ACC112 (cell line): Measurements from ENCODE around the gene RAI2.

ENCODE experiments used
- H2AFZ ChIP-seq: fragments of 200-600 bp; sonication (generic); one replicate; pipeline ENCODE4 v1.6.0; 2017; ENCODE audit warnings: antibody characterized with exemption, low read length; ENCODE audit not compliant: unreplicated experiment
- H3K27ac ChIP-seq: fragments of 200-600 bp; sonication (generic); 2 replicates; pipeline ENCODE4 v1.5.1; 2014; ENCODE audit warnings: low read depth, mild to moderate bottlenecking, antibody characterized with exemption, low read length, moderate library complexity
- H3K27me3 ChIP-seq: fragments of 200-600 bp; sonication (generic); 2 replicates; pipeline ENCODE4 v1.6.1; 2014; ENCODE audit warnings: mild to moderate bottlenecking, antibody characterized with exemption, low read length, moderate library complexity, mixed read lengths; ENCODE audit not compliant: insufficient read depth
- H3K36me3 ChIP-seq: fragments of 200-600 bp; sonication (generic); 2 replicates; pipeline ENCODE4 v1.6.1; 2016; ENCODE audit warnings: mild to moderate bottlenecking, antibody characterized with exemption, low read length, moderate library complexity, mixed read lengths; ENCODE audit not compliant: insufficient read depth
- H3K4me1 ChIP-seq: fragments of 200-600 bp; sonication (generic); one replicate; pipeline ENCODE4 v1.6.1; 2016; ENCODE audit warnings: low read length, mixed read lengths; ENCODE audit not compliant: insufficient read depth, unreplicated experiment, control insufficient read depth
- H3K4me3 ChIP-seq: fragments of 200-600 bp; sonication (generic); 2 replicates; pipeline ENCODE4 v1.5.1; 2014; ENCODE audit warnings: mild to moderate bottlenecking, low read depth, low read length
- H3K79me2 ChIP-seq: fragments of 200-600 bp; sonication (generic); one replicate; pipeline ENCODE4 v1.6.0; 2016; ENCODE audit warnings: low read length; ENCODE audit not compliant: control insufficient read depth, unreplicated experiment, insufficient read depth

The RAI2 gene

GRCh38 chrX:17812763-17813162, 48.3 kb downstream of the RAI2 start:
- H3K4me1 ChIP-seq = peaks cover 45% of the 10 kb centered on the region
- H3K79me2 ChIP-seq = peaks cover 4% of the 10 kb centered on the region
- no peak overlapping the region for H3K27ac ChIP-seq
- H3K27me3 ChIP-seq = no peaks in the 10 kb centered on the region
- H2AFZ ChIP-seq = no peak overlapping the region
- H3K4me3 ChIP-seq = no peak overlapping the region
- no peaks in the 10 kb centered on the region for H3K36me3 ChIP-seq

GRCh38 chrX:17809984-17810383, 51.1 kb downstream of the RAI2 start:
- peaks cover 4% of the 10 kb centered on the region for H3K79me2 ChIP-seq
- no peaks in the 10 kb centered on the region for H3K27me3 ChIP-seq
- H3K4me3 ChIP-seq = no peak overlapping the region
- H3K4me1 ChIP-seq = peaks cover 20% of the 10 kb centered on the region
- no peaks in the 10 kb centered on the region for H3K36me3 ChIP-seq
- no peak overlapping the region for H2AFZ ChIP-seq
- no peak overlapping the region for H3K27ac ChIP-seq

GRCh38 chrX:17809273-17809672, 51.8 kb downstream of the RAI2 start:
- Histone ChIP-seq H2AFZ (no peak overlapping the region), H3K27ac (no peak overlapping the region), H3K27me3 (no peaks in the 10 kb centered on the region), H3K36me3 (no peaks in the 10 kb centered on the region), H3K4me3 (no peak overlapping the region), H3K4me1 (peaks cover 14% of the 10 kb centered on the region), H3K79me2 (peaks cover 4% of the 10 kb centered on the region)

- Histone ChIP-seq H3K27me3 (no peaks in the 10 kb centered on the region), H3K36me3 (no peaks in the 10 kb centered on the region)
Measured at GRCh38 chrX:17805120-17805519, 56.0 kb downstream of the RAI2 start.

GRCh38 chrX:17803449-17803848, 57.6 kb downstream of the RAI2 start:
- no peaks in the 10 kb centered on the region for H3K79me2 ChIP-seq
- no peaks in the 10 kb centered on the region for H3K4me1 ChIP-seq
- no peaks in the 10 kb centered on the region for H3K27me3 ChIP-seq
- H3K4me3 ChIP-seq = no peak overlapping the region
- H2AFZ ChIP-seq = no peak overlapping the region
- H3K27ac ChIP-seq = no peak overlapping the region
- H3K36me3 ChIP-seq = no peaks in the 10 kb centered on the region

More at GRCh38 chrX:17805120-17805519, 56.0 kb downstream of the RAI2 start:
- H3K4me1 ChIP-seq = no peaks in the 10 kb centered on the region
- H3K27ac ChIP-seq = no peak overlapping the region
- no peak overlapping the region for H2AFZ ChIP-seq
- no peaks in the 10 kb centered on the region for H3K79me2 ChIP-seq
- no peak overlapping the region for H3K4me3 ChIP-seq

GRCh38 chrX:17802756-17803155, 58.3 kb downstream of the RAI2 start:
- no peak overlapping the region for H3K27ac ChIP-seq
- H3K36me3 ChIP-seq = no peaks in the 10 kb centered on the region
- H3K79me2 ChIP-seq = no peaks in the 10 kb centered on the region
- H3K4me3 ChIP-seq = no peak overlapping the region
- H3K4me1 ChIP-seq = no peaks in the 10 kb centered on the region
- no peaks in the 10 kb centered on the region for H3K27me3 ChIP-seq
- H2AFZ ChIP-seq = no peak overlapping the region

- no peaks in the 10 kb centered on the region for H3K36me3 ChIP-seq
- no peaks in the 10 kb centered on the region for H3K4me1 ChIP-seq
- no peaks in the 10 kb centered on the region for H3K27me3 ChIP-seq
- no peaks in the 10 kb centered on the region for H3K79me2 ChIP-seq
- no peak overlapping the region for H2AFZ ChIP-seq
- H3K4me3 ChIP-seq = no peak overlapping the region
- H3K27ac ChIP-seq = no peak overlapping the region
Measured at GRCh38 chrX:17801431-17801830, 59.7 kb downstream of the RAI2 start.

- Histone ChIP-seq H3K4me3 (no peak overlapping the region), H3K36me3 (no peaks in the 10 kb centered on the region), H3K79me2 (no peaks in the 10 kb centered on the region), H2AFZ (no peak overlapping the region), H3K4me1 (no peaks in the 10 kb centered on the region), H3K27ac (no peak overlapping the region), H3K27me3 (no peaks in the 10 kb centered on the region)
Measured at GRCh38 chrX:17798921-17799320, 62.2 kb downstream of the RAI2 start.

GRCh38 chrX:17792826-17793225, 68.3 kb downstream of the RAI2 start:
- no peaks in the 10 kb centered on the region for H3K36me3 ChIP-seq
- no peaks in the 10 kb centered on the region for H3K79me2 ChIP-seq
- no peaks in the 10 kb centered on the region for H3K27me3 ChIP-seq
- no peak overlapping the region for H3K27ac ChIP-seq
- no peaks in the 10 kb centered on the region for H3K4me1 ChIP-seq
- no peak overlapping the region for H2AFZ ChIP-seq
- no peak overlapping the region for H3K4me3 ChIP-seq

- H3K36me3 ChIP-seq = no peaks in the 10 kb centered on the region
- no peak overlapping the region for H2AFZ ChIP-seq
- 0 out of 2 replicates have a peak overlapping the region, but pooled peaks have one; percentile 53 for H3K4me3 ChIP-seq
- no peaks in the 10 kb centered on the region for H3K79me2 ChIP-seq
- H3K27me3 ChIP-seq = no peaks in the 10 kb centered on the region
- no peak overlapping the region for H3K27ac ChIP-seq
- H3K4me1 ChIP-seq = no peaks in the 10 kb centered on the region
Measured at GRCh38 chrX:17788956-17789562, 72.0 kb downstream of the RAI2 start.

GRCh38 chrX:17788439-17788838, 72.7 kb downstream of the RAI2 start:
- Histone ChIP-seq H3K27me3 (no peaks in the 10 kb centered on the region), H3K4me3 (peak overlapping the region; percentile 53; the same call in 1 of the 2 replicates), H3K36me3 (no peaks in the 10 kb centered on the region), H3K79me2 (no peaks in the 10 kb centered on the region), H2AFZ (no peak overlapping the region), H3K27ac (no peak overlapping the region), H3K4me1 (no peaks in the 10 kb centered on the region)
